ENCODE measurements around the gene ZSWIM4.
"Not testable (repeated sequence)": the region's sequence is repeated elsewhere in the genome, so short reads cannot be mapped to it uniquely, and the experiment has no call there.

ZSWIM4 gene

GRCh38 chr19:13794757-13795589, at the start of gene ZSWIM4:
Gene ZSWIM4 (plus strand): TSS chr19:13795443. CDS start chr19:13795649, 206 bp downstream.
- DNase-seq (peak; percentile 96), ATAC-seq (peak; percentile 99)

GRCh38 chr19:13747098-13747453, 48.2 kb upstream of the ZSWIM4 start:
- DNase-seq = no peak
- no peak for ATAC-seq

GRCh38 chr19:13748169-13748828, 46.9 kb upstream of the ZSWIM4 start:
- DNase-seq (peak; percentile 25), ATAC-seq (no peak)

GRCh38 chr19:13751436-13751835, 43.8 kb upstream of the ZSWIM4 start:
- DNase-seq (no peak), ATAC-seq (no peak)

GRCh38 chr19:13753622-13754021, 41.6 kb upstream of the ZSWIM4 start:
- ATAC-seq = not testable (repeated sequence)

GRCh38 chr19:13756210-13756609, 39.0 kb upstream of the ZSWIM4 start:
- no peak for DNase-seq
- no peak for ATAC-seq

More at GRCh38 chr19:13753622-13754021, 41.6 kb upstream of the ZSWIM4 start:
- not testable (repeated sequence) for DNase-seq

- DNase-seq = no peak
Measured at GRCh38 chr19:13757805-13758772, 37.2 kb upstream of the ZSWIM4 start.

GRCh38 chr19:13758795-13759194, 36.4 kb upstream of the ZSWIM4 start:
- ATAC-seq = no peak

More at GRCh38 chr19:13757805-13758772, 37.2 kb upstream of the ZSWIM4 start:
- no peak for ATAC-seq

GRCh38 chr19:13761423-13761822, 33.8 kb upstream of the ZSWIM4 start:
- DNase-seq = no peak
- ATAC-seq = no peak

More at GRCh38 chr19:13758795-13759194, 36.4 kb upstream of the ZSWIM4 start:
- DNase-seq = no peak

- no peak for ATAC-seq
- DNase-seq = no peak
Measured at GRCh38 chr19:13762635-13763235, 32.5 kb upstream of the ZSWIM4 start.

GRCh38 chr19:13763265-13763664, 32.0 kb upstream of the ZSWIM4 start:
- ATAC-seq (no peak), DNase-seq (no peak)

GRCh38 chr19:13764101-13764807, 31.0 kb upstream of the ZSWIM4 start, which contains the start of gene MRI1:
Gene MRI1 (plus strand): TSS chr19:13764522. CDS start chr19:13764589, 67 bp downstream.
- DNase-seq (peak; percentile 78), ATAC-seq (peak; percentile 74)

GRCh38 chr19:13764821-13765394, 30.3 kb upstream of the ZSWIM4 start:
- ATAC-seq (peak; percentile 38), DNase-seq (peak; percentile 61)

GRCh38 chr19:13765395-13766094, 29.7 kb upstream of the ZSWIM4 start:
- ATAC-seq = no peak
- DNase-seq = no peak

- ATAC-seq (no peak), DNase-seq (no peak)
Measured at GRCh38 chr19:13766095-13766481, 29.2 kb upstream of the ZSWIM4 start.

- ATAC-seq = no peak
- DNase-seq = no peak
Measured at GRCh38 chr19:13768510-13768909, 26.7 kb upstream of the ZSWIM4 start.

GRCh38 chr19:13770013-13770635, 25.1 kb upstream of the ZSWIM4 start:
- DNase-seq = no peak
- no peak for ATAC-seq

- DNase-seq (peak; percentile 92), ATAC-seq (peak; percentile 99)
Measured at GRCh38 chr19:13774217-13775191, 20.7 kb upstream of the ZSWIM4 start, which contains the start of gene C19orf53. Gene C19orf53 (plus strand): TSS chr19:13774456. CDS start chr19:13774478, 22 bp downstream.

Measured in stimulated activated naive CD8-positive, alpha-beta T cell treated with anti-CD3 and anti-CD28 coated beads, Interleukin-15, Interleukin-2, amounts not matched to agents 100 U/mL and 50 U/mL, for 24 hours (primary cell).